ENCODE results near the gene CHRNE.
"Not testable (repeated sequence)": the region's sequence is repeated elsewhere in the genome, so short reads cannot be mapped to it uniquely, and the experiment has no call there.

The CHRNE gene

DNA sequence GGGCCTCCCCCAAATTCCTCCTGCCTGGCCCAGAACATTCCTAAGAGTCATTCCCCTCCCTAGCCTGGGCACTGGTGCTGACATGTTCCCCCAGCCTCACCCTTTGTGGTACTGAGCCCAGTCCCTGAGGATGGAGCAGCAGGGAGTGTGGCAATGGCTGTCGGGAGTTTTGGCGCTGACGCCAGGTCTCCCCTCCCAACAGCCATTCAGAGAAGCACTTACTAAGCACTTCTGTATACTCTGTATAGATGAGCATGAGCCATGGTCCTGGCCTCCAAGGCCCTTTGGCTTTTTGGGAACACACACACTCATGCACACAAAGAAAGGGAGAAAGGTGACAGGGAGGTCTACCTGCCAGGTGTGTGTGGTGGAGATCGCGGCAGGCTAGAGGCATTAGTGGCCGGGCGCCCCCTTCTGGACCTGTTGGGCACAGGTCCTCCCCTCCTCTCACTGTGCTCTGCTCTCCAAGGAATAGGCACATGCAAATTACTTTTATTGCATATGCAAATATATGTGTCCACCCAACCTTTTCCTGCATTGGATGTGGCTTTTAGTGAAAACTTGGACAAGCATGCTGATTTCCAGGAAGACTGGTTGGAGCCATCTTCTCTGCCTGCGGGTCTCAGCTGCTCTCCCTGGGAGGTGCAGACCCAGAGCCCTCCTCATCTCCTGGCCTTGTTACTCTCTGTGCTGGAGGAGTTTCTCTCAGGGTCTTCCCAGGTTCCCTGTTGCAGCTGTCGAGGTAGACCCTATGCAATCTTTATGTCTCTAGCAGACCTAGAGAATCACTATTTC, 20.9 kb downstream of the CHRNE start:
- DNase-seq, result peak; percentile 65 to 73

- DNase-seq, result no peak
These were observed 22.0 kb downstream of the CHRNE start for GRCh38 chr17:4880857-4881256.

GRCh38 chr17:4879601-4880000, 23.3 kb downstream of the CHRNE start:
- DNase-seq, result no peak

- no peak for DNase-seq
These were observed 25.8 kb downstream of the CHRNE start for GRCh38 chr17:4877089-4877488.

GRCh38 chr17:4872786-4873185, 30.1 kb downstream of the CHRNE start:
- DNase-seq, result no peak

GRCh38 chr17:4870855-4871254, 32.0 kb downstream of the CHRNE start:
- DNase-seq, result no peak

GRCh38 chr17:4869058-4869998, 33.6 kb downstream of the CHRNE start:
- DNase-seq, result not testable (repeated sequence)

- not testable (repeated sequence) for DNase-seq
These were observed 35.4 kb downstream of the CHRNE start for GRCh38 chr17:4867535-4867934.

- no peak for DNase-seq
These were observed 39.6 kb downstream of the CHRNE start for GRCh38 chr17:4863321-4863720.

DNA sequence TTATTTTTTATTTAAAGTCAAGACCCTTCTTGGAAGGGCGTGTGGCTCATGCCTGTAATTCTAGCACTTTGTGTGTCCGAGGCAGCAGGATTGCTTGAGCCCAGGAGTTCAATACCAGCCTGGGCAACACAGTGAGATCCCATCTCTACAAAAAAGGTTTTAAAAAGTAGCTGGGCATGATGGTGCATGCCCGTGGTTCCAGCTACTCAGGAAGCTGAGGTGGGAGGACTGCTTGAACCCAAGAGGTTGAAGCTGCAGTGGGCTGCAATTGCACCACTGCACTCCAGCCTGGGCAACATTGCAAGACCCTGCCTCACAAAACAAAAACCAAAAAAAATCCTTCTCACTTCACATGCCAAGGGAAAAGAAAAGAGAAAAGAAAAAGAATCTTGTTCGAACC, 40.2 kb downstream of the CHRNE start:
- no peak for DNase-seq

DNA sequence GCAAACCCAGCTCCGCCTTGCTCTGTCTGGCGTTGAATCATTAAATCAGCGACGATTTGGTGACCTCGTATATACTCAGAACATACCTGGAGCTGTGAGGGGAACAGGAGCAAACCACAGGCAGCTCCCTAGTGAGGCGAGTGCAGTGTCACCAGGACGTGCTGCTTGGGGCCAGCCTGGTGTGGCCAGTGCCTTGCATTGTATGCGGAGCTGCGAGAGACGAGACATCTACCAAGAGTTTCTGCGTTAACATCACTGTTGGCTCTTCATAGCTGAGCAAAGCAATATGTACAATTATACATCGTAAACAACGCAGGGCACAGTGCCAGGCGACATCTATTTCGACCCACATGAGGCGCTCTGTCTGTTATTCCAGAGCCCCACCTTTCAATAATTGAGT, 41.8 kb downstream of the CHRNE start:
- DNase-seq, result no peak

GRCh38 chr17:4860651-4861050, 42.2 kb downstream of the CHRNE start:
- no peak for DNase-seq

DNA sequence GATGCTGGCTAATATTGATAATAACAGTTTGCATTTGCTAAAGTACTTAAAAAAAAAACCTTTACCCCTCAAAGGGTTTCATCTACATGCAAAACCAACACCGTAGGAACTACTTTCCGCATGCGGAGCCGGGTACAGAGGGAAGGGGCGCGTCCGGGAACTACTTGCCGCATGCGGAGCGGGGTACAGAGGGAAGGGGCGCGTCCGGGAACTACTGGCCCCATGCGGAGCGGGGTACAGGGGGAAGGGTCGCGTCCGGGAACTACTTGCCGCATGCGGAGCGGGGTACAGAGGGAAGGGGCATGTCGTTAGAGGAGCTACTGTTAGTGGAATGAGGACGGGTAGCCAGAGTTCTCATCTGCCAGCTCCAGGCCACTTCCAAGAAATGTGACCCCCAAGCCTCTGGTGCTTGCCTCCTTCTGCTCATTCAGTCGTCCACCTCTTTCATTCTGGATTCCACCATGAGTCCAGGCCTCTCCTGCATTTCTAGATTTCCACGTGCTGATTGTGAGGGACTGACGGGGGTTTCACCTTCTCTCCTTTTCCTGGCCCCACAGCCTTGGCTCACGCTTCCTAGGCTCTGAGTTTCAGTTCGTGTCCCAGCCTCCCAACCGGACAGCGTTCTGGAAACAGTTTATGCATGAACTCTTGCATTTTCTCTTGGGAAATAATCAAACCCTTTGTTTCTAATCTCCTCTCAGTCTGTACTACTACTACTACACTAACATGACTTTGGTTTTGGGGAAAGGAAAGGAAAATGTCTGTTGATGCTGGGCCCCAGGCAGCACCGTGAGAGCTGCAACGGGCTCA, 42.9 kb downstream of the CHRNE start:
- DNase-seq, result no peak

DNA sequence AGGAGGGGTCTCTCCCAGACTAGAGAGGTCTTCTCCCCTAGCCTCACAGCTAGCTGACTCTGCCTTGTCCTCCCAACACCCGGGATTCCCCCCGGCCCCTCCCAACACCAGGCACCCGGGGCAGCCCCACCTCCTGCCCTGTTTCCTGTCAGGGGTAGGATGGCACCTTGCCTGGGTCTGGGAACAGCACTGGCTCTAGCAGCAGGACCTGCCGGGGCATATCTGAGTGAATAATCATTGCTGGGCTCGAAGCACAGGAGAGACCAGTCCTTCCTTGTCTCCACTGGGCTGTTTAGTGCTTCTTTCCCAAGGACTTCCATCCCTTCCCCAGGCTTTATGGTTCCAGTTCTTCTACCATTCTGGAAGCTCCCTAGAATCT, 44.0 kb downstream of the CHRNE start:
- no peak for DNase-seq

DNA sequence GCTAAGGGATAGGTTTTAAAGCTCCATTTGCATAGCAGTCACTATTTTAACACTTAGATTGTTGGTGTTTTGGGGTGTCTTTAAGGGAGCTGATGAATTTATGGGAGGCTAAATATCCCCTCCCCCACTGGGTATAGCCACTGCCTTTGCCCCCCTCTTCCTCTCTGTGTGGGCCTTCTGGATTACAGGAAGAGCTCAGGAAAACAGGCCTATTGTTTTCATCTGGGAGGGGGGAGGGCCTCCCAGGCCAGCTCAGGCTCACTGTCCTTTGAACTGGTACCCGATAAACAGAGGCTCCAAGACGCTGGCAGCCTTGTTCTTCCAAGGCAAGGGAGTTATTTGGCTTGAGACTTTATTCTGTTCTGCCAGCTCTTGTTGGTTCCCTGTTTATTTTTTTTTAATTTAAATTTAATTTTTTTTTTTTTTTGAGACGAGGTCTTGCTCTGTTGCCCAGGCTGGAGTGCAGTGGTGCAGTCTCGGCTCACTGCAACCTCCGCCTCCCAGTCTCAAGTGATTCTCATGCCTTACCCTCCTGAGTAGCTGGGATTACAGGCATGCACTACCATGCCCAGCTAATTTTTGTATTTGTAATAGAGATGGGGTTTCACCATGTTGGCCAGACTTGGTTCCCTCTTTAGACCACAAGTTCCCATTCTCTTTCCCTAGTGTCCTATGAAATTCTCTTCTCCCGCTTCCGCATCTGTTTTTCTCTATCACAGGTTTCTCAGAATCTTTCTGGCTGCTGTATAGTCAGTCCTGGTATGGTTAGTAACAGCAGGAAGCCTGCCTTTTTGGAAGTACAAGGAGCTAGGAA, 44.6 kb downstream of the CHRNE start:
- DNase-seq, result no peak

DNA sequence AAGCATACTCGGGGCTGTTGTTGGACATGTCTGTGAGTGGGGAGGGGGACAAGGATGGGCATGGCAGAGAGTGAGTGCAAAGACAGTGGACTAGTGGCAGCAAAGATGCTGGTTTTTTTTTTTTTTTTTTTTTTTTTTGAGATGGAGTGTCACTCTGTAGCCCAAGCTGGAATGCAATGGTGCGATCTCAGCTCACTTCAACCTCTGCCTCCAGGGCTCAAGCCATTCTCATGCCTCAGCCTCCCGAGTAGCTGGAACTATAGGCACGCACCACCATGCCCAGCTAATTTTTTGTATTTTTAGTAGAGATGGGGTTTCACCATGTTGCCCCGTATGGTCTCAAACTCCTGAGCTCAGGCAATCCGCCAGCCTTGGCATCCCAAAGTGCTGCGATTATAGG, 45.6 kb downstream of the CHRNE start:
- not testable (repeated sequence) for DNase-seq

GRCh38 chr17:4856937-4857314, 46.0 kb downstream of the CHRNE start:
- DNase-seq, result no peak

DNA sequence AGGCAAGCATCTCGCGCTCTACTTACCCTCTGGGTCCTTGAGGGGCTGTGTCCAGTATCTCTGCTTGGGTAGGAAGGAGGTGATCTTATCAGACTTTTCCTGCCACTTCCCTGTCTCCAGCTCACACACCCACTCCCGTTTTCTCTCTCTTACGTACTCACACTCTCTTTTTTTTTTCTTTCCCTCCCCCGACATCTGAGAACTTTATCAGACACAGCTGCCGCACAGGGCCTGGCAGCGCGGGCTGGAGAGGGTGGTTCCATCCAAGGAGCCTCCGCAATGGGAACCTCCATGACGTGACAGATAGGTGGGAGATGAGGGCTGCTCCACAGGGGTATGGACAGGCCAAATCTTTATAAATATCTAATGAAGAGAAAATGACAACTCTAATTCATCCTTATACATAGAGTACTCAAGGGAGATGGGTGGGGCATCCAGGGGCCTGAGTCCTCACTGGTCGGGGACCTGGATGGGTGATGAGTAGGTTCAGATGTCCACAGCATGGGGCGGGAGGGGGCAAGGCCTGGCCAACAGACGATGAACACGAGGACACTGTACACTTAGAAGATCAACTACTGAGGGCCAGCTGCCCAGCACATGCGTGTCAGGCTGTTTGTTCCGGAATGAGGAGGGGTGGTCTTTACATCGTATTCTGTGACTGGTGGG, 46.5 kb downstream of the CHRNE start:
- DNase-seq, result no peak

DNA sequence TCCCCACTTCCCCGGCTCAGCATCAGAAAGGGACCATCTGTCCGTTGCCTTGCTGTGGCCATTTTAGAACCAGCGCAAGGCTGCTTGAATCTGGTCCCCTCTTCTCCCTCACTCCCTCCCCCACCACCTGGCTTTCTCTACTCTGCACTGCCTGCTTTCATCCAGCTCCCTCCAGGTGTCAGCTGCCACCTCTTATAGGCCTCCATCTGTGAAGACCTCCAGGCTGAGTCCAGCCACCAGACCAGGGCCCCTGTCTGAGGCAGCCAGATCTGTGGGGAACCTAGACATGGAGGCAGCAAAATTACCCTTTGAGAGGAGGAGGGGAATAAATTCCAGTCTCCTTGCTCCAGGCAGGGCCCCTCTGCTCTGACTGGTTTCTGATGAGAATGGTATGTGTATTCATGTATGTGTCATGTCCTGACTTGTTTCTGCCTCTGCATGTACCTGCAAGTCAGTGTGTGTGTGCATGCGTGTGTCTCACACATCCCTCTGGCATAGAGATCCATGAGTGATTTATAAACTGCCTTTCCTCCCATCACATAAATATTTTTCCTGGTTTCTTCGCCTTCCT, 48.7 kb downstream of the CHRNE start:
- DNase-seq, result peak in 1 of 2 experiments; percentile 30

DNA sequence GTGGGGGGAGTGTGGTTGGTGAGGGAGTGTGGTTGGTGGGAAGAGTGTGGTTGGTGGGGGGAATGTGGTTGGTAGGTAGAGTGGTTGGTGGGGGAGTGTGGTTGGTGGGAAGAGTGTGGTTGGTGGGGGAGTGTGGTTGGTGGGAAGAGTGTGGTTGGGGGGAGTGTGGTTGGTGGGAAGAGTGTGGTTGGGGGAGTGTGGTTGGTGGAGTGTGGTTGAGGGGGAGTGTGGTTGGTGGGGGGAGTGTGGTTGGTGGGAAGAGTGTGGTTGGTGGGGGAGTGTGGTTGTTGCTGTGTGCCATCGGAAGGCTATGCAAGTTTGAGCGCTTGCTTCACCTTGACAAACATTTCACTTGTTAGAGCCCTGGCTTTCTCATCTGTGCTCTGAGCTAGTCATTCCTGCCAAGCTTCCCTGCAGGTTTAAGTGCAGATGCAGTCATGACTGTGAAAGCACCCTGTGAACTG, 49.7 kb downstream of the CHRNE start:
- DNase-seq, result no peak

- DNase-seq, result peak; percentile 41 to 47
These were observed 50.2 kb downstream of the CHRNE start for GRCh38 chr17:4852567-4853207.

Measured in SHP77 (cell line).